Measurements from ENCODE around the gene C1QC.

- TF ChIP-seq CTCF (IDR thresholded peaks at IDR 0.05), result no peak
- TF ChIP-seq POLR2AphosphoS5 (IDR thresholded peaks at IDR 0.05), result no peak
Observed at GRCh38 chr1:22650089-22650693, 6.8 kb downstream of the C1QC start.
